GM23338 (cell line): ENCODE results near the gene EIF3K. TPM values are rescaled to one million over a fixed set of nuclear protein-coding genes. Genes with fewer than 3 reads are reported as not detected.

Experiments
- ATAC-seq: fragments of 200-7000 bp; cut with Tn5 transposase; 3 replicates; pipeline ENCODE4 v1.9.1; 2020
- DNase-seq: peaks from one replicate; pipeline ENCODE4 v3.0.0-alpha.2; 2015; ENCODE audit warnings: low spot score
- H2AFZ ChIP-seq: fragments of 200-600 bp; sonication (generic); 2 replicates; pipeline ENCODE4 v1.8.0; 2016; ENCODE audit warnings: antibody characterized with exemption, mild to moderate bottlenecking, moderate library complexity
- H3F3A ChIP-seq: fragments of 200-600 bp; sonication (generic); replicated peaks from 2 replicates; pipeline ENCODE4 v1.8.0; 2017; ENCODE audit warnings: antibody characterized with exemption, mixed run types, low read depth
- H3K27ac ChIP-seq: fragments of 200-600 bp; sonication (generic); 2 replicates; pipeline ENCODE4 v1.6.1; 2016; ENCODE audit warnings: low read depth
- H3K27me3 ChIP-seq: fragments of 200-600 bp; sonication (generic); 2 replicates; pipeline ENCODE4 v1.8.0; 2016; ENCODE audit warnings: mild to moderate bottlenecking, mixed run types, moderate library complexity; ENCODE audit not compliant: insufficient read depth
- H3K36me3 ChIP-seq: fragments of 200-600 bp; sonication (generic); 2 replicates; pipeline ENCODE4 v1.8.0; 2016; ENCODE audit warnings: mild to moderate bottlenecking; ENCODE audit not compliant: insufficient read depth
- H3K4me1 ChIP-seq: fragments of 200-600 bp; sonication (generic); 2 replicates; pipeline ENCODE4 v1.8.0; 2016; ENCODE audit warnings: mild to moderate bottlenecking, moderate library complexity; ENCODE audit not compliant: insufficient read depth
- H3K4me2 ChIP-seq: fragments of 200-600 bp; sonication (generic); 2 replicates; pipeline ENCODE4 v1.7.1; 2017; ENCODE audit warnings: mixed run types
- H3K4me3 ChIP-seq: fragments of 200-600 bp; sonication (generic); 2 replicates; pipeline ENCODE4 v1.6.1; 2016; ENCODE audit warnings: mixed run types
- H3K79me2 ChIP-seq: fragments of 200-600 bp; sonication (generic); replicated peaks from 2 replicates; pipeline ENCODE4 v1.8.0; 2017; ENCODE audit warnings: mild to moderate bottlenecking; ENCODE audit not compliant: insufficient read depth
- H3K9me2 ChIP-seq: fragments of 200-600 bp; sonication (generic); 2 replicates; pipeline ENCODE4 v1.8.0; 2017; ENCODE audit not compliant: insufficient read depth
- H4K20me1 ChIP-seq: fragments of 200-600 bp; sonication (generic); replicated peaks from 2 replicates; pipeline ENCODE4 v1.8.0; 2017; ENCODE audit warnings: mild to moderate bottlenecking; ENCODE audit not compliant: insufficient read depth
- H3K27ac Mint-ChIP-seq: 2 replicates; pipeline ENCODE4 v1.8.0; 2020; ENCODE audit warnings: inconsistent platforms, mild to moderate bottlenecking, moderate library complexity, mixed read lengths
- H3K27me3 Mint-ChIP-seq: 3 replicates; pipeline ENCODE4 v1.8.0; 2022; ENCODE audit warnings: low read depth, mild to moderate bottlenecking, moderate library complexity, mixed read lengths, inconsistent platforms; ENCODE audit not compliant: insufficient read depth, poor library complexity
- H3K36me3 Mint-ChIP-seq: 3 replicates; pipeline ENCODE4 v1.8.0; 2021; ENCODE audit warnings: low read depth, mild to moderate bottlenecking, inconsistent platforms, moderate library complexity, mixed read lengths
- H3K4me1 Mint-ChIP-seq: 3 replicates; pipeline ENCODE4 v1.8.0; 2020; ENCODE audit warnings: mild to moderate bottlenecking, inconsistent platforms, mixed read lengths
- H3K4me3 Mint-ChIP-seq: 3 replicates; pipeline ENCODE4 v1.8.0; 2021; ENCODE audit warnings: moderate library complexity, mild to moderate bottlenecking, inconsistent platforms, mixed read lengths
- H3K9me3 Mint-ChIP-seq: 3 replicates; pipeline ENCODE4 v1.8.0; 2020; ENCODE audit warnings: moderate library complexity, mild to moderate bottlenecking, inconsistent platforms, mixed read lengths
- CREB1 ChIP-seq: fragments of 250-450 bp; sonication (Bioruptor Pico); IDR thresholded peaks from 2 replicates; pipeline ENCODE4 v1.5.0; 2020; ENCODE audit warnings: low read depth, mild to moderate bottlenecking, moderate library complexity
- ETS1 ChIP-seq: IDR thresholded peaks from 2 replicates; pipeline ENCODE4 v1.6.1; 2016; ENCODE audit warnings: antibody characterized with exemption
- JUNB ChIP-seq: IDR thresholded peaks from one replicate; pipeline ENCODE4 v1.6.1; 2016; ENCODE audit warnings: antibody characterized with exemption; ENCODE audit not compliant: unreplicated experiment
- NANOG ChIP-seq: IDR thresholded peaks from 2 replicates; pipeline ENCODE4 v1.6.1; 2016; ENCODE audit warnings: antibody characterized with exemption, borderline replicate concordance
- POLR2AphosphoS5 ChIP-seq: IDR thresholded peaks from 2 replicates; pipeline ENCODE4 v1.6.1; 2016; ENCODE audit warnings: antibody characterized with exemption, low read depth
- ZNF331 ChIP-seq: fragments of 250-450 bp; sonication (Bioruptor Pico); IDR thresholded peaks from 2 replicates; pipeline ENCODE4 v1.5.0; 2020; ENCODE audit warnings: low read depth, mild to moderate bottlenecking, moderate library complexity
- ZNF462 ChIP-seq: fragments of 250-450 bp; sonication (Bioruptor Pico); IDR thresholded peaks from 2 replicates; pipeline ENCODE4 v1.5.0; 2020; ENCODE audit warnings: mild to moderate bottlenecking, moderate library complexity
- polyA plus RNA-seq: library from polyadenylated mRNA; unstranded; fragments of >200 nt; fragmentation: Nextera tagmentation; extraction: Ambion mirVana; gene quantifications from 2 replicates; pipeline ENCODE4 v1.2.1, GENCODE V29; 2016
- total RNA-seq: library from RNA; depleted of rRNA; stranded (reverse); fragments of >200 nt; shearing (Covaris generic); gene quantifications from 2 replicates; pipeline ENCODE4 v1.2.3, GENCODE V29; 2014

Gene EIF3K
- total and polyA plus RNA-seq, 2 experiments from 2014 or later: 226 to 509 TPM

- Mint-ChIP-seq H3K4me1 (peaks cover 95% of the 10 kb centered on the region), H3K9me3 (no peaks in the 10 kb centered on the region), H3K4me3 (peak overlapping the region; percentile 55), H3K36me3 (peaks cover 35% of the 10 kb centered on the region), H3K27me3 (peaks cover 37% of the 10 kb centered on the region), H3K27ac (peak overlapping the region; percentile 98)
- no peaks in the 10 kb centered on the region for H3K27me3 ChIP-seq
- peaks cover 13% of the 10 kb centered on the region for H3F3A ChIP-seq
- H3K9me2 ChIP-seq: no peaks in the 10 kb centered on the region
- TF ChIP-seq NANOG (peak; percentile 92), ZNF331 (CRISPR knock-in tag) (no peak), ETS1 (peak; percentile 69; the same call in 1 of the 2 replicates), CREB1 (CRISPR knock-in tag) (peak; percentile 74), POLR2AphosphoS5 (peak; percentile 43; the same call in 1 of the 2 replicates), JUNB (no peak)
- ATAC-seq (peak; percentile 71), DNase-seq (peak; percentile 98)
- H3K4me2 ChIP-seq: peak overlapping the region; percentile 72
- H3K36me3 ChIP-seq: no peaks in the 10 kb centered on the region; the same call in 1 of the 2 replicates
- peaks cover 11% of the 10 kb centered on the region for H4K20me1 ChIP-seq
- H3K79me2 ChIP-seq: peaks cover 92% of the 10 kb centered on the region
- H3K4me3 ChIP-seq: peak overlapping the region; percentile 38
- H3K4me1 ChIP-seq: peaks cover 91% of the 10 kb centered on the region
- peak overlapping the region; percentile 99 for H3K27ac ChIP-seq
- H2AFZ ChIP-seq: no peak overlapping the region
Measured at GRCh38 chr19:38665950-38666662, 47.1 kb downstream of the EIF3K start.

GRCh38 chr19:38666663-38667511 lies 47.9 kb downstream of the EIF3K start:
- no peak for DNase-seq
- peaks cover 97% of the 10 kb centered on the region for H3K4me1 Mint-ChIP-seq

More at GRCh38 chr19:38666663-38667511, 47.9 kb downstream of the EIF3K start:
- peak overlapping the region; percentile 72 for H3K4me2 ChIP-seq
- no peak overlapping the region for H2AFZ ChIP-seq
- peaks cover 8% of the 10 kb centered on the region for H4K20me1 ChIP-seq
- peaks cover 90% of the 10 kb centered on the region for H3K4me1 ChIP-seq
- no peaks in the 10 kb centered on the region for H3K27me3 ChIP-seq
- H3K27ac ChIP-seq: peak overlapping the region; percentile 99
- peaks cover 32% of the 10 kb centered on the region for H3K36me3 Mint-ChIP-seq
- H3K4me3 ChIP-seq: peak overlapping the region; percentile 38
- peak overlapping the region; percentile 55 for H3K4me3 Mint-ChIP-seq
- peaks cover 13% of the 10 kb centered on the region for H3F3A ChIP-seq
- H3K79me2 ChIP-seq: peaks cover 92% of the 10 kb centered on the region
- H3K36me3 ChIP-seq: no peaks in the 10 kb centered on the region; the same call in 1 of the 2 replicates
- no peaks in the 10 kb centered on the region for H3K9me3 Mint-ChIP-seq
- no peak for TF ChIP-seq POLR2AphosphoS5
- TF ChIP-seq ZNF462 (CRISPR knock-in tag): no peak
- TF ChIP-seq JUNB: no peak
- no peak for TF ChIP-seq ZNF331 (CRISPR knock-in tag)
- TF ChIP-seq NANOG: no peak
- TF ChIP-seq ETS1: no peak
- H3K9me2 ChIP-seq: no peaks in the 10 kb centered on the region
- ATAC-seq: peak; percentile 21
- H3K27me3 Mint-ChIP-seq: peaks cover 37% of the 10 kb centered on the region
- peak overlapping the region; percentile 98 for H3K27ac Mint-ChIP-seq
